Right kidney (tissue), 1 donor: Measurements from ENCODE around the gene SLC7A14.

ENCODE experiments used
- DNase-seq: peaks from one replicate; pipeline ENCODE4 v3.0.0-alpha.2; 2016

Gene SLC7A14

GRCh38 chr3:170534227-170534626 is 51.6 kb downstream of the SLC7A14 start:
- no peak for DNase-seq

GRCh38 chr3:170532573-170532972 is 53.3 kb downstream of the SLC7A14 start:
- DNase-seq = no peak

DNA sequence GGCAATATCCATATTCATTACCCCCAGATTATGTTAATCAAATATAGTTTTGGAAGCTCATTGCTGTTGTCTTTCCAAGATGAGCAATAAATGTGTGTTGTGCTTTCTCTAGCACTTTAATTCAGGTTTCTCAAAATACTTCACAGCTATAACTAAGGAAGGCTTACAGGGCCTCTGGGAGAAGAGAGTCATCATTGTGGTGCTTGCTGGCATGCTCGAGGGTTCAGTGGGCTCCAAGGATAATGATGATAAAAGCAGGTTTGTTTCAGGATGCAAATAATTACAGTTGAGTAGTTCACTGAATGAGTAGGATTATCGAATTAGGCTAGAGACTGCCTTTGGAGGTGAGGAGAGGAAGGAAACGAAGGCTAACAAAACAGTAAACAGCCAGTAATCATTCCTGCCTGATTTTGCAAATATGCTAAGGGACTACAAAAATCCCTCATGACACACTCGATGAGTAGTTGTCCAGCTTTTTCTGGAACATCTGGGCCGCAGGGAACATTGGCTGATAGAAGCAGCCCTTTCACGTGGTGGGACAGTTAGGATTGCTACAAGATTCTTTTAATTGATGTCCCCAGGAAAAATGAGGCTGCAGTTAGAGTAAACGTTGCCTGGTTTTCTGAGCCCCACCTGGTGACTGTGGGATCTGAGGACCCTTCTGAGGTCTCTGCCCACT is 54.1 kb downstream of the SLC7A14 start:
- DNase-seq = no peak

- DNase-seq = no peak
Observed at GRCh38 chr3:170531054-170531453, 54.8 kb downstream of the SLC7A14 start.

GRCh38 chr3:170529912-170530311 is 56.0 kb downstream of the SLC7A14 start:
- DNase-seq = no peak

GRCh38 chr3:170529346-170529745 is 56.5 kb downstream of the SLC7A14 start:
- DNase-seq = no peak

DNA sequence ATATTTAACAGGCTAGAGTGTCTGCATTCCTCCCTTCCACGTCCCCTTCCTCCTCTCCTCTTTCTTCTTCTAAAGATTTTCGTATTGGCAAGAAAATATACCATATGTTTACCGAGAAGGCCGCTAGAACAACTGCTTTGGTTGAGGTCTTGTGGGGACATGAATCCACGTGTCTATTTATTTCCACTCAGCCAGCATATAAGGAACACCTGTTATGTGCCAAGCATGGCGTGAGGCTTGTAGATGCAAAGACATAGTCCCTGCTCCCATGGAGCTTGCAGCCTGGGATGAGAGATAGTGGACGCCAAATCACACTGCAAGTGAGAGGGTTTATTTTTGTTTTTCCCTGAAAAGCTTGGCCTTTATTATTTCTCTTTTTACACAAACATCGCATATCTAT is 57.1 kb downstream of the SLC7A14 start:
- no peak for DNase-seq

- DNase-seq = no peak
Observed at GRCh38 chr3:170524073-170524472, 61.8 kb downstream of the SLC7A14 start.

GRCh38 chr3:170523248-170523647 is 62.6 kb downstream of the SLC7A14 start:
- DNase-seq = no peak

GRCh38 chr3:170522201-170522600 is 63.7 kb downstream of the SLC7A14 start:
- DNase-seq = no peak

- DNase-seq = no peak
Observed at GRCh38 chr3:170520996-170521395, 64.9 kb downstream of the SLC7A14 start.

GRCh38 chr3:170517242-170517945 is 68.5 kb downstream of the SLC7A14 start:
- DNase-seq = no peak

DNA sequence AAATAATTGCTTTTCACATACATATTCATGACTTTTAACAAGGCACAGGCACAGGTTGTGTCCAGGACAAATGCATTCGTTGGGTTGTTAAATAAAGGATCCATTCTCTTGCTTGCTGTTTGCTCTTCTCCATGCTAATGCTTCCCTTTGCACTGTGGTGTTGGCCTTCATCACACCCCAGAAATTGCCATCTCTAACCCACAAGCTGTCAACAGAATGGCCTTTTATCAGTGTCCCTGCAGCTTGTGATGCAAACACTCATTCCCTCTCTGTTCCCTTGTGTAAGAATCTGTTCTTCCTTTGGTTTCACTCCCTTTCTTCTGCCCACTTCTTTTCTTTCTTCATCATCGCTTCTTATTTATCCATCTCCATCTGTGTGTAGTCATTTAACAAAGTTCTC is 72.2 kb downstream of the SLC7A14 start:
- no peak for DNase-seq

DNA sequence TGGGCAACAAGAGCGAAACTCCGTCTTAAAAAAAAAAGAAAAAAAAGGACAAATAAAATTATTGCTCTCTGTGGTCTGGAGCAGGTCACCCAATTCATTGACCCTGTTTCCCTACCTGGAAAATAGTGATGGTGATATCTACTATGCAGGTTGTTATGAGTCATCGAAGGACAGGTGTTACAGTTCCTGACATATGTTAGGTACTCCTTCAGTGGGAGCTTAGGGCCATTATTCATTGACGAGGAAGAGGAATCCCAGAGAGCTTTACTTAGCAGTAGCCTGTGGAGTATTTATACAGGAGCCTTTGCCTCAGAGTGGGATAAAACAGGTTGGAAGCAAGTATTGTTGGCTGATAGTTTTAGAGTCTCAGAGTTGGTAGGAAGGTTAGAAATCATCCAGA is 74.5 kb downstream of the SLC7A14 start:
- no peak for DNase-seq

DNA sequence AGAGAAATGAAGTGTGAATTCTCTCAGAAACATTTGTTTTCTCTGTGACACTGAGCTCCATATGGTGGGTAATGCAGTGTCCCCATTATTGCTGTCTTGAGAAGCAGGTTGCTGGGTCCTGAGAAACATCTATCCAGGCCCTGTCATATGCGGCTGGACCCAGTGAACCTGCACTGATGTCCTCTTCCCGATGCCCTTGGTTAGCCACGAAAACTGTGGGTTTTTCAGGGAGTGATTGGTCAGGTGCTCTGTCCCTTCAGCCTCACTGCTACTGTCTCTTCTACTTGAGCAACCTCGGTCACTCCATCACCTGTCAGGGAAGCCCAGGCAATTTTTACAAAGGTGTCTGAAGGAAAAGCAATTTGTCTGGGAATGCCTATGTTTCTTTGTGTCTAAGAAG is 77.0 kb downstream of the SLC7A14 start:
- no peak for DNase-seq

DNA sequence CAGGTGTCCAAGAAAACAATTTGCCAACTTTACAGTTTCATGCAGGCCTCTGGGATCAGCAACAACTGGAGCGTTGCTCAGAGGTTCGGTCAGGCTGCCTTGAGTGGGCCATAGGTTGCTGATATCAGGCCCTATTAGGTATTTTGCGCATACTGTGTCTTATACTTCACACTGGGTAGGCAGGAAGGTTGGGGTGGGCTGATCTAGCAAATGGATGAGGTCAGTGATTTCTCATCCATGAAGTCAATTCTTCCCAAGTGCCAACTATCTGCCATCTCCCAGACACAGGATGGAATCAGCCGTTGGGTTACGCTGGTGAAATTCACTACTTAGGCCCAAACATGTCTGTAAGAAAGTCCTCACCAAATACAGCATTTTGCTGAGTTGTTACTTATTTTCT is 77.6 kb downstream of the SLC7A14 start:
- no peak for DNase-seq

- DNase-seq = no peak
Observed at GRCh38 chr3:170507063-170507462, 78.8 kb downstream of the SLC7A14 start.

DNA sequence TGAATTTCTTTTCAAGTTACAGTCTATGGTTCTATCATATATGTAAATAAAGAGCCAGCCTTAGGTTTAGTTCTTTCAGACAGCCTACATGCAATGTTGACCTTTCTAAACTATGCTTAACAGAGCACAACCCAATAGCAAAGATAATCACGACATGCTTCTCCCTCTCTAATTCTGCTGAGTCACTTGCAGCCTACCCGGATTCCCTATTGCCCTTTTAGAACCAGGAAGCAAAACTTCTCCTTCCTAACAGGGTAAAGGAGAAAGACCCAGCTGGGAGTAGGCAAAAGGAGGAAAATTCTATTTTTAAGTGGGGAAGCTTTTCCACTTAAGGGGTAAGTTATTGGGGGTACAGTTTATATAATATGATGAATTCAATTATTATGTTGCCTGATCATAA is 79.3 kb downstream of the SLC7A14 start:
- no peak for DNase-seq

DNA sequence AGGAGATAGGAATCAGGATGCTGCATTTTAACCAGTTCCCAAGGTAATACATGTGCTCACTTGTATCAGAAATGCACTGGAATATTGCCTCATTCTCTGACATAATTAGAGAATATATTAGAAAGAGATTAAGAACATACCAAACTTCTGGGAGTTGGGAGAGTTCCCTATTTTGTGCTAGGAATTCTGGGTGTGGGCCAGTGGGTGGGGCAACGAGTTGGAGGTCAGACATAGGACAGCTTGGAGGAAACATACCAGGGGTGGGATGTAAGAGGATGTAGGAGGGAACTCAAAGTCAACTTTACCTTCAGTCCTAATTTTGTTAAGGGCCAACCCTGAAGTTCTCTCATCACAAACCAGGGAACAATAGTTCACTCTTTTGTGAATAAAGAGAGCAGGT is 83.6 kb downstream of the SLC7A14 start:
- DNase-seq = no peak

GRCh38 chr3:170500995-170501394 is 84.9 kb downstream of the SLC7A14 start:
- DNase-seq = no peak

GRCh38 chr3:170500462-170500861 is 85.4 kb downstream of the SLC7A14 start:
- no peak for DNase-seq

GRCh38 chr3:170499562-170500156 is 86.2 kb downstream of the SLC7A14 start:
- DNase-seq = no peak

GRCh38 chr3:170497207-170498095 is 88.4 kb downstream of the SLC7A14 start:
- DNase-seq = no peak
